ENCODE measurements around the gene KCNC3.

DNA sequence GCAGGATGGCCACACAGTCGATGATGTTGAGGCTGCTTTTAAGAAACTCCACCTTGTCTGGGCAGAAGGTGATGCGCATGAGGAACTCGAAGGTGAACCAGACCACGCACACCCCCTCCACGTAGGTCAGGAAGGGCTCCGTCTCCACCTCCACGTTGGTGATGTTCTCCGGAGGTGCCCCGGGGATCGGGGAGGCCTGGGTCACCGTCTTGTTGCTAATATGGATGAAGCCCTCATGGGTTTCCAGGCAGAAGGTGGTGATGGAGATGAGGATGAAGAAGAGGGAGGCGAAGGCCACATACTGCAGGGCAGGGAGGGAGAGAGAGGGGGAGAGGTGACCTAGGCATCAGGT, 5.4 kb downstream of the KCNC3 start:
- no peak for TF ChIP-seq POLR2A (IDR thresholded peaks at IDR 0.05; ENCODE audit: low read depth, low read length)
- TF ChIP-seq POLR2AphosphoS5 (IDR thresholded peaks at IDR 0.05; ENCODE audit: low read depth, low read length), result no peak
